OCI-LY1 (cell line): ENCODE results near the gene PDSS1.

Experiments used
- H2AFZ ChIP-seq: fragments of 200-600 bp; sonication (generic), shearing (Covaris generic); 2 replicates; pipeline ENCODE4 v1.6.0; 2014; ENCODE audit warnings: antibody characterized with exemption, mild to moderate bottlenecking, low read length
- H3F3A ChIP-seq: fragments of 200-600 bp; sonication (generic), shearing (Covaris generic); 2 replicates; pipeline ENCODE4 v1.6.0; 2014; ENCODE audit warnings: mild to moderate bottlenecking, antibody characterized with exemption, low read length, moderate library complexity; ENCODE audit not compliant: insufficient read depth
- H3K27ac ChIP-seq: fragments of 200-600 bp; sonication (generic); 2 replicates; pipeline ENCODE4 v1.5.1; 2014; ENCODE audit warnings: low read length, mixed run types, mild to moderate bottlenecking, low read depth; ENCODE audit not compliant: poor library complexity, severe bottlenecking
- H3K27me3 ChIP-seq: fragments of 200-600 bp; sonication (generic); 2 replicates; pipeline ENCODE4 v1.6.0; 2014; ENCODE audit warnings: antibody characterized with exemption, mild to moderate bottlenecking, low read length, moderate library complexity; ENCODE audit not compliant: insufficient read depth
- H3K36me3 ChIP-seq: fragments of 200-600 bp; sonication (generic); 2 replicates; pipeline ENCODE4 v1.6.1; 2014; ENCODE audit warnings: mild to moderate bottlenecking, antibody characterized with exemption, low read length, moderate library complexity, mixed read lengths; ENCODE audit not compliant: insufficient read depth
- H3K4me1 ChIP-seq: fragments of 200-600 bp; sonication (generic); 2 replicates; pipeline ENCODE4 v1.5.1; 2014; ENCODE audit warnings: mild to moderate bottlenecking, low read length, moderate library complexity; ENCODE audit not compliant: insufficient read depth, severe bottlenecking
- H3K4me2 ChIP-seq: fragments of 200-600 bp; sonication (generic), shearing (Covaris generic); 2 replicates; pipeline ENCODE4 v1.6.1; 2014; ENCODE audit warnings: low read length
- H3K4me3 ChIP-seq: fragments of 200-600 bp; sonication (generic); 2 replicates; pipeline ENCODE4 v1.5.1; 2014; ENCODE audit warnings: low read length, low read depth, mild to moderate bottlenecking, mixed read lengths; ENCODE audit not compliant: poor library complexity, severe bottlenecking
- H3K79me2 ChIP-seq: fragments of 200-600 bp; shearing (Covaris generic); 2 replicates; pipeline ENCODE4 v1.6.1; 2016; ENCODE audit warnings: mixed run types, low read length, mixed read lengths; ENCODE audit not compliant: insufficient read depth
- H3K9ac ChIP-seq: fragments of 200-600 bp; sonication (generic), shearing (Covaris generic); 2 replicates; pipeline ENCODE4 v1.6.1; 2014; ENCODE audit warnings: mild to moderate bottlenecking, low read length, mixed read lengths
- H3K9me2 ChIP-seq: fragments of 200-600 bp; sonication (generic), shearing (Covaris generic); 2 replicates; pipeline ENCODE4 v1.6.1; 2014; ENCODE audit warnings: low read depth, mild to moderate bottlenecking, low read length, mixed read lengths
- H3K9me3 ChIP-seq: fragments of 200-600 bp; shearing (Covaris generic); 2 replicates; pipeline ENCODE4 v1.6.1; 2014; ENCODE audit warnings: low read length, mixed read lengths
- H4K20me1 ChIP-seq: fragments of 200-600 bp; sonication (generic), shearing (Covaris generic); 2 replicates; pipeline ENCODE4 v1.6.0; 2016; ENCODE audit warnings: mild to moderate bottlenecking, low read length; ENCODE audit not compliant: insufficient read depth
- EZH2 ChIP-seq: fragments of 200-600 bp; sonication (generic), shearing (Covaris generic); IDR thresholded peaks from 2 replicates; pipeline ENCODE4 v1.8.0; 2017; ENCODE audit warnings: borderline replicate concordance, mixed run types, mild to moderate bottlenecking, antibody characterized with exemption, low read length, moderate library complexity, mixed read lengths
- TF ChIP-seq, protein P1 (sequence below): fragments of 200-600 bp; sonication (generic), shearing (Covaris generic); IDR thresholded peaks from 2 replicates; pipeline ENCODE4 v1.5.1; 2017; ENCODE audit warnings: mild to moderate bottlenecking, antibody characterized with exemption, low read length, moderate library complexity, mixed read lengths

Gene PDSS1

DNA sequence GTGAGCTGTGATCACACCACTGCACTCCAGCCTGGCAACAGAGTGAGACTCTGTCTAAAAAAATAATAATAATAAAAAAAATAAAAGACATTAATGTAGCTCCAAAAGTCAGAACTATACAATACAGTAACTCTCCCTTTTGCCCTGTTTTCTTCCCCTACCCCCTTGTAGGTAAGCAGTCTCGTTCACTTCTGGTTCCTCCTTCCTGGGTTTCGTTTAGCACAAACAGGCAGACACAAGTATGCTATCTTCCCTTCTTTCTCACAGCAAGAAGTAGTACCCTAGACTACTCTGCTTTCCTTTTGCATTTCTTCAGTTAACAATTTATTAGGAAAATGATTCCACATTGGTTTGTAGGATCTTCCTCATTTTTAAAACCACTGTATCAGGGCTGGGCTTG is 33.1 kb downstream of the PDSS1 start:
- Histone ChIP-seq H3K4me1 (peaks cover 4% of the 10 kb centered on the region), H2AFZ (no peak overlapping the region), H3F3A (no peaks in the 10 kb centered on the region), H3K79me2 (no peaks in the 10 kb centered on the region), H3K27me3 (no peaks in the 10 kb centered on the region), H3K4me2 (no peak overlapping the region), H3K9me2 (no peaks in the 10 kb centered on the region), H3K36me3 (peaks cover 83% of the 10 kb centered on the region), H3K9ac (no peak overlapping the region), H4K20me1 (no peaks in the 10 kb centered on the region), H3K4me3 (no peak overlapping the region), H3K27ac (no peak overlapping the region), H3K9me3 (no peaks in the 10 kb centered on the region)
- TF ChIP-seq, protein P1, sequence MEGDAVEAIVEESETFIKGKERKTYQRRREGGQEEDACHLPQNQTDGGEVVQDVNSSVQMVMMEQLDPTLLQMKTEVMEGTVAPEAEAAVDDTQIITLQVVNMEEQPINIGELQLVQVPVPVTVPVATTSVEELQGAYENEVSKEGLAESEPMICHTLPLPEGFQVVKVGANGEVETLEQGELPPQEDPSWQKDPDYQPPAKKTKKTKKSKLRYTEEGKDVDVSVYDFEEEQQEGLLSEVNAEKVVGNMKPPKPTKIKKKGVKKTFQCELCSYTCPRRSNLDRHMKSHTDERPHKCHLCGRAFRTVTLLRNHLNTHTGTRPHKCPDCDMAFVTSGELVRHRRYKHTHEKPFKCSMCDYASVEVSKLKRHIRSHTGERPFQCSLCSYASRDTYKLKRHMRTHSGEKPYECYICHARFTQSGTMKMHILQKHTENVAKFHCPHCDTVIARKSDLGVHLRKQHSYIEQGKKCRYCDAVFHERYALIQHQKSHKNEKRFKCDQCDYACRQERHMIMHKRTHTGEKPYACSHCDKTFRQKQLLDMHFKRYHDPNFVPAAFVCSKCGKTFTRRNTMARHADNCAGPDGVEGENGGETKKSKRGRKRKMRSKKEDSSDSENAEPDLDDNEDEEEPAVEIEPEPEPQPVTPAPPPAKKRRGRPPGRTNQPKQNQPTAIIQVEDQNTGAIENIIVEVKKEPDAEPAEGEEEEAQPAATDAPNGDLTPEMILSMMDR, result no peak
- TF ChIP-seq EZH2, result no peak

DNA sequence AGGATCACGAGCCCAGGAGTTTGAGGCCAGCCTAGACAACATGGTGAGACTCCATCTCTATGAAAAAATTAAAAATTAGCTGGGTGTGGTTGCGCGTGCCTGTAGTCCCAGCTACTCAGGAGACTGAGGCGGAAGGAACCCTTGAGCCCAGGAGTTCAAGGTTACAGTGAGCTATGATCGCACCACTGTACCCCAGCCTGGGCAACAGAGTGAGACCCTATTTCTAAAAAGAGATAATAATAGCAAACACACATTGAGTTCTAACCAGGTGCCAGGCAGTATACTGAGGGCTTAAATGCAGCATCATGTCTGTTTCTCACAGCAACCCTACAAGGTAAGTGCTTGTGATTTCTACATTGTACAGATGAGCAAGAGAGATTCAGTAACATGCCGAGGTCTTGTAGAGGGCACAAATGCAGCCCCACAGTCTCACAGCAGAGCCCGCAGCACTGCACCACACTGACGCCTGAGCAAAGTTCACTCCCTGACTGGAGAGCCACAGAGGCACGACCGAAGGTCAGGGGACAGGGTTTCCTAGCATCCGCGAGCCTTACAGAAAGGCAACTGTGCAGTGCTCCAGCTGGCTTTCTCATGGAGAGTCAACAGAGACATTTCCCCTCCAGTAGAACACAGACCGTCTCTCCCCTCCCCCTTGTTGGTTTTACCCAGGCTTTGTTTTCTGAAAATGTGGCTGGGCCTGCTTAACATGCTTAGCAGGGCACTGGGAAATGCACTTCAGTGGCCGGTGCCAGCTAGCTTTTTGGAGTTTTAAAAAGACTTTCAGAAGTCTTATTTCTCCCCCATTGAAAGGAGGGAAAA is 36.5 kb downstream of the PDSS1 start:
- no peak for TF ChIP-seq EZH2
- TF ChIP-seq, protein P1, result no peak

DNA sequence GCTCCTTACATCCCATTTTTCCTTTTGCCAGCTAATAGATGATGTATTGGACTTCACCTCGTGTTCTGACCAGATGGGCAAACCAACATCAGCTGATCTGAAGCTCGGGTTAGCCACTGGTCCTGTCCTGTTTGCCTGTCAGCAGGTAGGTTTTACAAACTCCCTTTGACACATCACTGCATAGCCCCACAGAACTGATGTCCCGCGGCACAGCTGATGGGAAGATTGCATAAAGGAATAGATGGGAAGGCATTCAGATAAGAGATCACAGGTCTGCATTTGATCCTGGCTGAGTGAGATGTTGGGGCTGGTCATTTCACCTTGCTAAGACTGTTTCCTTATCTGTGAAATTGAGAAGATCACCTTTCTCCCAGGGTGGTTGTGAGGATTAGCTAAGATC is 37.9 kb downstream of the PDSS1 start:
- no peak overlapping the region for H3K9ac ChIP-seq
- peaks cover 12% of the 10 kb centered on the region; the same call in 1 of the 2 replicates for H3F3A ChIP-seq
- H3K27me3 ChIP-seq, result no peaks in the 10 kb centered on the region
- no peaks in the 10 kb centered on the region for H3K9me2 ChIP-seq
- H3K4me2 ChIP-seq, result no peak overlapping the region
- peaks cover 84% of the 10 kb centered on the region for H3K36me3 ChIP-seq
- H3K4me1 ChIP-seq, result peaks cover 44% of the 10 kb centered on the region
- H4K20me1 ChIP-seq, result no peaks in the 10 kb centered on the region
- TF ChIP-seq, protein P1, result no peak
- no peak for TF ChIP-seq EZH2
- H3K4me3 ChIP-seq, result no peak overlapping the region
- no peaks in the 10 kb centered on the region for H3K9me3 ChIP-seq
- no peaks in the 10 kb centered on the region for H3K79me2 ChIP-seq
- H3K27ac ChIP-seq, result peak overlapping the region; percentile 99
- H2AFZ ChIP-seq, result no peak overlapping the region

More for the DNA sequence above, 36.5 kb downstream of the PDSS1 start:
- H3K4me3 ChIP-seq, result no peak overlapping the region
- H3F3A ChIP-seq, result peaks cover 10% of the 10 kb centered on the region; the same call in 1 of the 2 replicates
- H2AFZ ChIP-seq, result no peak overlapping the region
- no peaks in the 10 kb centered on the region for H3K9me2 ChIP-seq
- H3K9ac ChIP-seq, result no peak overlapping the region
- peaks cover 79% of the 10 kb centered on the region for H3K36me3 ChIP-seq
- H3K9me3 ChIP-seq, result no peaks in the 10 kb centered on the region
- H3K4me1 ChIP-seq, result peaks cover 30% of the 10 kb centered on the region
- H3K4me2 ChIP-seq, result no peak overlapping the region
- H3K27ac ChIP-seq, result peak overlapping the region; percentile 37
- H3K27me3 ChIP-seq, result no peaks in the 10 kb centered on the region
- H4K20me1 ChIP-seq, result no peaks in the 10 kb centered on the region
- no peaks in the 10 kb centered on the region for H3K79me2 ChIP-seq
